ENCODE results near the gene SS18L1. TPM values are rescaled to one million over a fixed set of nuclear protein-coding genes. Genes with fewer than 3 reads are reported as not detected.

SS18L1 gene
- total and polyA plus RNA-seq, 7 donors: 4.9 to 11.7 (median 9.5) TPM

GRCh38 chr20:62133051-62133845, 10.3 kb upstream of the SS18L1 start:
- no peaks in the 10 kb centered on the region for H3K27me3 ChIP-seq
- intact Hi-C loops (cut with DNase I): no loop called here
- H3K27ac ChIP-seq: peak overlapping the region; percentile 29 to 46 (median 44)
- WGBS, 2 donors: 82 to 83% methylated on average over 29 of the region's 29 CpGs
- DNase-seq: no peak
- no peak overlapping the region for H3K4me3 ChIP-seq
- H3K36me3 ChIP-seq: peaks cover 44 to 99% (median 67%) of the 10 kb centered on the region in 4 donors
- TF ChIP-seq POLR2AphosphoS5 (IDR thresholded peaks at IDR 0.05) (no peak), POLR2A (IDR thresholded peaks at IDR 0.05) (no peak), CTCF (IDR thresholded peaks at IDR 0.05) (no peak), EP300 (IDR thresholded peaks at IDR 0.05) (no peak)
- H3K9me3 ChIP-seq: no peaks in the 10 kb centered on the region
- H3K4me1 ChIP-seq: peaks cover 0 to 15% (median 0%) of the 10 kb centered on the region in 4 donors

- Histone ChIP-seq H3K27me3 (no peaks in the 10 kb centered on the region), H3K4me1 (peaks cover 0 to 15% (median 0%) of the 10 kb centered on the region in 4 donors), H3K4me3 (no peak overlapping the region), H3K36me3 (peaks cover 50 to 99% (median 68%) of the 10 kb centered on the region in 4 donors), H3K9me3 (no peaks in the 10 kb centered on the region), H3K27ac (peak overlapping the region in 2 of 4 donors; percentile 44 to 67)
- no peak for DNase-seq
- WGBS, 2 donors: 85% methylated on average over 12 of the region's 12 CpGs
- intact Hi-C loops (cut with DNase I): no loop called here
- no peak for TF ChIP-seq EP300 (IDR thresholded peaks at IDR 0.05)
- TF ChIP-seq POLR2AphosphoS5 (IDR thresholded peaks at IDR 0.05): no peak
- TF ChIP-seq POLR2A (IDR thresholded peaks at IDR 0.05): no peak
- TF ChIP-seq CTCF (IDR thresholded peaks at IDR 0.05): no peak
Measured at GRCh38 chr20:62133864-62134263, 9.7 kb upstream of the SS18L1 start.

DNA sequence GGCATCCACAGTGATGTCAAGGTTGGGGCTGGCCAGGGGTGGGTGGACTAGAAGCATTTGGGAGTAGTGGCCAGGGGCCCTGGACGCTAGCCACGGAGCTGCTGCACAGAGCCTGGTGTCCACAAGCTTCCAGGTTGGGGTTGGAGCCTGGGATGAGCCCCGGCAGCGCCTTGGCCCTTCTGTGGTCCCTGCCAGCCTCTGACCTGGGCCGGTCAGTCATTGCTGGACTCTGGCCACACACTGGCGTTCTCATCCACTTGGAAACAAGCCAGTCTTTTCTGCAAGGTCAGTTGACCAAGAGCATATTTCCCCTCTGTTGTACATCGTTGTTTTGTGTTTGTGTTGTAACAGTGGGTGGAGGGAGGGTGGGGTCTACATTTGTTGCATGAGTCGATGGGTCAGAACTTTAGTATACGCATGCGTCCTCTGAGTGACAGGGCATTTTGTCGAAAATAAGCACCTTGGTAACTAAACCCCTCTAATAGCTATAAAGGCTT, 8.8 kb upstream of the SS18L1 start:
- WGBS, 2 donors: 74 to 76% methylated on average over 11 of the region's 11 CpGs
- Histone ChIP-seq H3K4me3 (no peak overlapping the region), H3K4me1 (peaks cover 0 to 15% (median 0%) of the 10 kb centered on the region in 4 donors), H3K9me3 (no peaks in the 10 kb centered on the region), H3K27me3 (no peaks in the 10 kb centered on the region), H3K36me3 (peaks cover 59 to 99% (median 69%) of the 10 kb centered on the region in 4 donors), H3K27ac (peak overlapping the region in 3 of 4 donors; percentile 37 to 67 (median 41))
- no peak for DNase-seq
- TF ChIP-seq EP300 (IDR thresholded peaks at IDR 0.05) (no peak), POLR2AphosphoS5 (IDR thresholded peaks at IDR 0.05) (peak in 2 of 4 donors; percentile 19 to 20)
- intact Hi-C loops (cut with DNase I): no loop called here

GRCh38 chr20:62135573-62136266, 7.8 kb upstream of the SS18L1 start:
- TF ChIP-seq POLR2AphosphoS5 (IDR thresholded peaks at IDR 0.05) (no peak), POLR2A (IDR thresholded peaks at IDR 0.05) (no peak), EP300 (IDR thresholded peaks at IDR 0.05) (no peak), CTCF (IDR thresholded peaks at IDR 0.05) (no peak)
- 91 to 93% methylated on average over 8 of the region's 8 CpGs for WGBS, 2 donors
- no peak overlapping the region for H3K4me3 ChIP-seq
- H3K9me3 ChIP-seq: no peaks in the 10 kb centered on the region
- peaks cover 54 to 99% (median 64%) of the 10 kb centered on the region in 4 donors for H3K36me3 ChIP-seq
- peak overlapping the region in 1 of 4 donors; percentile 17 for H3K27ac ChIP-seq
- peaks cover 0 to 20% (median 3%) of the 10 kb centered on the region in 4 donors for H3K4me1 ChIP-seq
- H3K27me3 ChIP-seq: no peaks in the 10 kb centered on the region
- DNase-seq: no peak
- intact Hi-C loops (cut with DNase I): loop anchor here (2.0 kb wide), 2 partner anchors 109 to 121 kb away; no protein-coding TSS in a partner anchor
